Measurements from ENCODE around the gene SLC47A2.
A peak's percentile ranks its signal among the peaks of the same experiment; 100 is the strongest.
"Not testable (repeated sequence)": the region's sequence is repeated elsewhere in the genome, so short reads cannot be mapped to it uniquely, and the experiment has no call there.

Gene SLC47A2

GRCh38 chr17:19716108-19717030 lies at the start of gene SLC47A2:
Gene SLC47A2, minus strand, starts transcription at chr17:19716584. Its CDS starts 29 bp downstream, at chr17:19716555.
- peak; percentile 17 for DNase-seq

- DNase-seq, result no peak
Observed at GRCh38 chr17:19766016-19766415, 49.6 kb upstream of the SLC47A2 start.

GRCh38 chr17:19763991-19764390 lies 47.6 kb upstream of the SLC47A2 start:
- not testable (repeated sequence) for DNase-seq

- no peak for DNase-seq
Observed at GRCh38 chr17:19763416-19763815, 47.0 kb upstream of the SLC47A2 start.

GRCh38 chr17:19762515-19762961 lies 46.2 kb upstream of the SLC47A2 start:
- peak; percentile 59 for DNase-seq

- no peak for DNase-seq
Observed at GRCh38 chr17:19760746-19761145, 44.4 kb upstream of the SLC47A2 start.

- DNase-seq, result no peak
Observed at GRCh38 chr17:19759568-19760549, 43.5 kb upstream of the SLC47A2 start.

GRCh38 chr17:19757536-19758180 lies 41.3 kb upstream of the SLC47A2 start:
- DNase-seq, result no peak

- DNase-seq, result no peak
Observed at GRCh38 chr17:19756546-19756945, 40.2 kb upstream of the SLC47A2 start.

- no peak for DNase-seq
Observed at GRCh38 chr17:19755821-19756510, 39.6 kb upstream of the SLC47A2 start.

- no peak for DNase-seq
Observed at GRCh38 chr17:19755392-19755791, 39.0 kb upstream of the SLC47A2 start.

GRCh38 chr17:19753661-19754463 lies 37.5 kb upstream of the SLC47A2 start:
- peak; percentile 28 for DNase-seq

GRCh38 chr17:19753051-19753509 lies 36.7 kb upstream of the SLC47A2 start:
- no peak for DNase-seq

GRCh38 chr17:19752216-19753050 lies 36.0 kb upstream of the SLC47A2 start:
- no peak for DNase-seq

GRCh38 chr17:19750835-19751234 lies 34.5 kb upstream of the SLC47A2 start:
- DNase-seq, result no peak

- no peak for DNase-seq
Observed at GRCh38 chr17:19750020-19750572, 33.7 kb upstream of the SLC47A2 start.

GRCh38 chr17:19748807-19749193 lies 32.4 kb upstream of the SLC47A2 start:
- DNase-seq, result peak; percentile 62

GRCh38 chr17:19747829-19748806 lies 31.7 kb upstream of the SLC47A2 start, which contains the start of gene ALDH3A1:
Gene ALDH3A1, minus strand, starts transcription at chr17:19748298. Its CDS starts 3,169 bp downstream, at chr17:19745129.
- DNase-seq, result no peak

All from NCI-H146 (cell line).